NOMO-1 treated with dmso at 0.1 percent for 144 hours (cell line): ENCODE measurements around the gene MPST.
"Not testable (repeated sequence)": the region's sequence is repeated elsewhere in the genome, so short reads cannot be mapped to it uniquely, and the experiment has no call there.

ENCODE experiments used
- DNase-seq: peaks from one replicate; lab custom pipeline; 2025; ENCODE audit not compliant: unreplicated experiment; lab: John Stamatoyannopoulos, UW

Gene MPST

DNA sequence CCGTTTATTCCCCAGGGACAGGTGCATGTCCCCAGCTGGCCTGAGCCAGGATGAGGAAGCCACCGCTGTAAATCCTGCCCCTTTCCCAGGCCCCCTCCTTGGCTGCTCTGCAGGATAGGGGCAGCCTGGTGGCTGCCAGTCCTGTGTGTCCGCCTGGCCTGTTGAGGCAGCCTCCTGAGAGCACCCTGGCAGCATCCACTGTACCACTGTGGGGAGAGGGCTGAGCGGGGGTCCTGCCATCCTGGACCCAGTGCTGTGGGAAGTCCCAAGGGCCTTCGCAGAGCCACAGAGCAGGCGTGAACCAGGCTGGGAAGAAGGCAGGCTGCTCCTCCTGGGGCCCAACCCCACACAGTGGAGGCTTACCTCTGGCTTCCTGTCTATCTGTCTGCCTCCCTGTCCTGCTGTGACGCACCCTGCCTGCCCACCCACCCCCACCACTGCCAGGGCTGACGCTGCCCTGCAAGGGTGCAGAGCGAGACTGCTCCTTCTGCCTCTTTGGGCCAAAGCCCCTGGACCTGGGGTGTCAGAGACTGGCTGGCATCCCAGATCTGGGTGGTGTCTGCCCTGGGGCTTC is 40.4 kb downstream of the MPST start:
- no peak for DNase-seq

DNA sequence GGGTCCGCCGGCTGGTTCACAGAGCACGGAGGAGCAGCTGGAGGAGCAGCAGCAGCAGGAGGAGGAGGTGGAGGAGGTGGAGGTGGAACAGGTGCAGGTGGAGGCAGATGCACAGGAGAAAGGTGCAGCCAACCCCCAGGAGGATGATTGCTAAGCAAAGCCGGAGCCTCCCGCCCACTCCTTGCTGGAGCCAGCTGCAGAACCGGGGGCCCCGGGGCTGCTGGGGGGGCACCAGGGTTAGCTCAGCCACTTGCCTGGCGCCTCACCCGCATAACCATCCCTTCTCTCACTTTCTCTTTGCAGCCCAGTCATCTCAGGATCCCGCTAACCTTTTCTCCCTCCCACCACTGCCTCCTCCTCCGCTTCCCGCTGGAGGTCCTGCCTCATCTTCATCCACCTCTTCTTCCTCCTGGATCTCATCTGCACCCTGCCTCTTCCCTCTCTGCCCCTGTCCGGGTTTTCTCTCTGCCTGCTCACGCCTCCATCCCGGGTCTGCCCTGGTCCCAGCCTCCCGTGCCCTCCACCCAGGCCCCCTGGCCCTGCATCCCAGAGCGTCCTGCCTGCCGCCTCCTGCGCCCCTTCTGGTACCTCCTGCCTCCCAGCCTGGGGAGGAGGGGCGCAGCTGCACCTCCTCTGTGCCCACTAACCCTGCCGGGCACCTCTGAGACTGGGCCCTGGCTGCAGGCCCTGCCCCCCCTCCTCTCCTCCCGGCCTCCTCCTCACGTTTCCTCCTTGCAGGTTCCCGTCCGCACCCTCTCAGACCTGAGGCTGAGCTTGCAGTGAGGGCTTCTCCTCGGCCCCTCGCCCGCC is 41.5 kb downstream of the MPST start:
- DNase-seq, result no peak

DNA sequence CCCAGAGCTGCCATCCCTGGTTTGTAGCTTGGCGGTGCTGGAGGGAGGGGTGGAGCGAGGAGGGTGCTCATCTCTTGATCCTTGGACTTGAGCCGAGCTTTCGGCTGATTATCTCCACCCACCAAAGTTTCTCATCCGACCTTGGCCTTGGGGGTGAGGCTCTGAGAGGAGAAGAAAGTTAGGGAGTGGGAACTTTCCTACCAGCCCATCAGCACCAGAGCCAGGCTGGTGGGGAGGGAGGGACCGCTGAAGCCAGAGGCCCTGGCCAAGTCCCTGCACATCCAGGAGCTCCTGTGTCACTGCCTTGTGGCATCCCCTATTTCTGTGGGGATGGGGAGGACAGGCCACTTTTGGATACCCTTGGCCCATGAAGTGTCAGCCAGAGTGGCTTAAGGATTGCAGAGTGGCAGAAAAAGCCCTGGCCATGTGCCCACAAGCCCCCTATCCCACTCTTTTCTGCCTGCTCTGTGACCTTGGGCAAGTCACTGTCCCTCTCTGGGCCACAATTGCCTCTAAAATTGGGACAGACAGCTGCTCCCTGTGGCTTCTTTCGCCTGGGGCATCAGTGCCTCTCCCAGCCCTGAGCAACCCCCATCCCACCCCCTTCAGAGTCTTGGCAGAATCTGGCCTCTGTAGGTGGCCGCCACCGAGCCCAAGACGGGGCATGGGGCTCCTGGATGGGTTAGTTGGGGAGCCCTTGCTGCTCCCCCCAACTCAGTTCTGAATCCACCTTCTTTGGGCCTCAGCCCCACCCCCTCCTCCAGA is 42.3 kb downstream of the MPST start:
- DNase-seq, result no peak

DNA sequence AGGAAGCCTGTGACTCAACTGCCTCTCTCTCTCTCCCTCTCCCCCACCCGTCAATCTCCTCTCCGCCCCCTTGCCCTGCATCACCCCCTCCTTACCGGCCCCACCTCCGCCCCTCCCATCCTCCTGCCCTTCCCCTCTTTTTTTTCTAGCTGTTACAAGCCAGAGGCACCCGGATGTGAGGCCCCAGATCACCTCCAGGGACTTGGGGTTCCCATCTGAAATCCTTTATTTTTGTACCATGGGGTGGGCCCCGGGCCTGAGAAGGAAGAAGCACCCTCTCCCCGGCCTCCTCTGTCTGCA is 42.8 kb downstream of the MPST start:
- DNase-seq, result no peak

- DNase-seq, result no peak
Observed at GRCh38 chr22:37062702-37063381, 43.3 kb downstream of the MPST start.

GRCh38 chr22:37063431-37064420 is 44.2 kb downstream of the MPST start:
- no peak for DNase-seq

DNA sequence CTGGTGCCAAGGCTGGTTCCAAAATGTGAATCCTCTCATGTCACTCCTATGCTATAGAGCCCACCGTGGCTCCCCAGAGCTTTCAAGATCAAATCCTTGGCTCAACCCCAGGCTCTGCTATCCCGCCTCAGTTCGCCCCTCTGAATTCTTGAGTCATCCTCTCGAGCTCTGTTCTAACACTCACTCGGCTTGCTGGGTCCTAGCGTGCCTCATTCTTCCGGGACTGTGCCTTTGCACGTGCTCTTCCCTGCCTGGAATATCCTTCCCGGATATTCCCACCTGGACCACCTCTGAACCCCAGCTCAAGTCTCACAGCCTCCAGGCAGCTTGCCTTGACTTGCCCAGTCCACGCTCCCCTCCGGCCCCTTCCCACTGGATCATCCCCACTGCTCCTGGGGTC is 45.0 kb downstream of the MPST start:
- no peak for DNase-seq

- no peak for DNase-seq
Observed at GRCh38 chr22:37065180-37065579, 45.6 kb downstream of the MPST start.

- DNase-seq, result no peak
Observed at GRCh38 chr22:37065961-37066360, 46.4 kb downstream of the MPST start.

DNA sequence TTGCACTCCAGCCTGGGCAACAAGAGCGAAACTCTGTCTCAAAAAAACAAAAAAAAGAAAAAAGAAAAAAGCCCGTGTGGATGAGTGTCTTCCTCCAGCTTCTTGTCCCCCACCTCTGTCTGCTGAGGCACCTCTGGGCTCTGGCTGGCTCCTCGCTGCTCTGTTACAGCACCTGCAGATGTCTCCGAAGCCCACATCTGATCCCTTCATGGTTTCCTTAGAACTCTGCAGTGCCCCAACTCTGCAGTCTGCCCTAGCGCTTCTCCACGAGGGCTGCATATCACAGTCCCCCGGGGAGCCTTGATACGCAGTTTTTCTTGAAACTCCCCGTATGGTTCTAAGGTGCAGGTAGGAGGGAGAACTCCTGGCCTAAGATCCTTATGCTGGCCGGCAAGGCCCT is 47.9 kb downstream of the MPST start:
- no peak for DNase-seq

DNA sequence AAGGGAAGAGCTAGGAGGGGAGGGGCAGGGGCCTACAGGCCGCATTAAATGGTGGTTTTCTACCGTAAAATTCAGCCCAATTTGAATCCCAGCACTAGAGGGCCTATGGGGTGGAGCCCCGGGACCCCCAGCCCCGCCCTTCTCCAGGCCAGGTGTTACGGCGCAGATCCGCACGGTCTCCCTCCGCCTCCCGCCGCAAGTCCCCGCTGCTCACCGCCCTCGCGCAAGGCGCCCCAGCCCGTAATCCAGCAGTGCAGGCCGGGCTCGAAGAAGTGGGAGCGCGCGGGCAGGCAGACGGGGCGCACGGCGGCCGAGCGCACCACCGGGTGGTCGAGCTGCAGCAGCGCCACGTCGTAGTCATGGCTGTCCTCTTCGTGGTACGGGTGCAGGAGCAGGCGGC is 49.3 kb downstream of the MPST start:
- DNase-seq, result no peak

- DNase-seq, result no peak
Observed at GRCh38 chr22:37069319-37069718, 49.8 kb downstream of the MPST start.

DNA sequence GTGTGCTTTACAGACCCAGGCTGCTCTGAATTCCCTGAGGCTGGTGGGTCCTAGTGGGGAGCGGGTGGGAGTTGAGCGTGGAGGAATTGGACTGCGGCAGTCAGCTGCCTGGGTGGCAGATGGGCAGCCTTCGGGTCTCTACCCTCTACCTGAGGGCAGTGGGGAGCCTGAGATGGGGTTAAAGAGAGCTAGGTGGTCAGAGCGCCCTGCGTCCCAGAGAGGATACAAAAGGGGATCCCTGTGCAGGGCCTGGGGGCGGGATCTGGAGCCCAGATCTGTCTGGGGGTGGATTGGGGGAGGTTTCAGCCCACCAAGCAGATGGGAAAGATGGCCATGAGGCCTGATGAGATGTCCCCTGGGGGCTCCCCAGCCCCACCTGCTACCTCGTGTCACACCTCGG is 50.2 kb downstream of the MPST start:
- DNase-seq, result no peak

DNA sequence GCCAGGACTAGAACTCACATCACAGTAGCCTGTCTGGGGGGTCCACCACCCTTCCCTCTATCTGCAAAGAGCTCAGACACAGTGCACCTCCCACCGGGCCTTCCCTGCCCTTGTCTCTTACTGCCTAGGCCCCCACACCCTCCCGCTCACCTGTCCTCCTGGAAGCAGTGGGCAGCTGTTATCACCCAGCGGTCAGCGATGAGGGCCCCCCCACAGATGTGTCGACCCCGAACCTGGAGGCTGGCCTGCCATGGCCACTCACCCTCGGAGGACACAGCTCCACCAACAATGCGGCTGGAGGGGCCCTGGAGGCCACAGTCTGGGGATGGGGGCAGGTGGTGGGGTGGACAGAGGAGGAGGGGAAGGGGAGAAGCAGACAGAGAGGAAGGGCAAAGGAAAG is 50.8 kb downstream of the MPST start:
- DNase-seq, result no peak

DNA sequence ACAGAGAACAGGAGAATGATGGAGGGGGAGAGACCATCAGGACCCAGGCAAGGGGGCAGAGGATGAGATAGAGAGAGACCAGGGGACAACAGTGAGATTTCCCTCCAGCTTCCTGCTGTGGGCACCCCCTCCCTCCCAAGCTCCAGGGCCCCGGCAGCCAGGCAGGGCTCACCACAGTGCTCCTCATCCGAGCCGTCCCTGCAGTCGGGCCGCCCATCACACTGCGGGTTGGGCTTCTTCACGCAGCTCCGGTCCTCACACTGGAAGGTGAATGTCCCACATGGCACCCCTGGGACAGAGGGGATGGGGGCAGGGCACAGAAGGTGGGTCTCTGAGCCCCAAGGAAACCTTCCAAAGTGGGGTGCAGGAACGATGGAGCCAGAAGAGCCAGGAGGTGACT is 51.2 kb downstream of the MPST start:
- no peak for DNase-seq

- not testable (repeated sequence) for DNase-seq
Observed at GRCh38 chr22:37071850-37072592, 52.5 kb downstream of the MPST start.

DNA sequence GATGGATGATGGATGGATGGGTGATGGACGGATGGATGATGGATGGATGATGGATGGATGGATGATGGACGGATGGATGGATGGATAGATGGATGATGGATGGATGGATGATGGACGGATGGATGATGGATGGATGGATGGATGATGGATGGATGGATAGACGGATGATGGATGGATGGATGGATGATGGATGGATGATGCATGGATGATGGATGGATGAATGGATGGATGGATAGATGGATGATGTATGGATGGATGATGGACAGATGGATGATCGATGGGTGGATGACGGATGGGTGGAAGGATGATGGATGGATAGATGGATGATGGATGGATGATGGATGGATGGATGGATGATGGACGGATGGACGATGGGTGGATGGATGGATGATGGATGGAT is 53.1 kb downstream of the MPST start:
- DNase-seq, result no peak

GRCh38 chr22:37074537-37074936 is 55.0 kb downstream of the MPST start:
- DNase-seq, result no peak

DNA sequence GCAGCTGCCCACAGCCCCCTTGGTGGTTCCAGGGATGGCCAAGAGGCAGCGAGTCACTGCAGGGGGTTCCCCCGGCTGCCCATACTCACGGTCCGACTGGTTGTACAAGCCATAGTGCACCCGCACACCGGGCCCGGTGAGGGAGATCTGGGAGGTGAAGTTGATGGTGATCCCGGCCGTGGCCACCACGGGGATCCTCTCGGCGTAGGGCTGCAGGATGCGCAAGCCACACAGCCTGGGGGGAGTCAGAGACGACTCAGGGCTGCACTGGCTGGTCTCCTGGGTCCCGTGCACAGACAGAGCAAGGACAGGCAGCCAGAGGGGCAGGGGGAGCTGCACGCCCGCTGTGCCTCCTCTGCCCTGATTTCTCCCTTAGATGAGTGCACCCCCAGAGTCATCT is 55.5 kb downstream of the MPST start:
- DNase-seq, result no peak
